Sigmoid colon (tissue), 3 donors: Measurements from ENCODE around the gene NLRC3.

Experiments
- CTCF ChIP-seq, 4 experiments: fragments of 450-650 bp in 3 of 4; fragments of 200-600 bp in 1 of 4; IDR thresholded peaks; one replicate each; pipeline ENCODE4 v1.5.1; 2016 to 2019; ENCODE audit warnings: antibody characterized with exemption in 4 of 4, mild to moderate bottlenecking in 3 of 4, moderate library complexity in 2 of 4
- POLR2A ChIP-seq, 2 donors: fragments of 450-650 bp; IDR thresholded peaks; one replicate each; pipeline ENCODE4 v1.6.1; 2016; ENCODE audit warnings: antibody characterized with exemption in 2 of 2, mild to moderate bottlenecking in 2 of 2, moderate library complexity in 2 of 2

- TF ChIP-seq CTCF (IDR thresholded peaks at IDR 0.05) (no peak), POLR2A (IDR thresholded peaks at IDR 0.05) (no peak)
Measured at GRCh38 chr16:3534126-3534525, 43.1 kb downstream of the NLRC3 start.
